HEK293 (cell line): ENCODE data around the gene GREM1.

Experiments used
- CTCF ChIA-PET: fragments of 350-600 bp; formaldehyde crosslinking; extraction: SDS; loops from one replicate; lab custom pipeline; 2021; ENCODE audit warnings: antibody characterized with exemption; lab: Yijun Ruan, JAX
- POLR2A ChIA-PET: fragments of 300-600 bp; formaldehyde crosslinking; extraction: SDS; loops from one replicate; lab custom pipeline; 2020; ENCODE audit warnings: antibody characterized with exemption, inconsistent platforms; lab: Yijun Ruan, JAX
- H3K27ac ChIP-seq: fragments of 200-500 bp; sonication (Bioruptor generic); 2 replicates; pipeline ENCODE4 v1.5.1; 2014; ENCODE audit warnings: low read depth, low read length, control low read depth, inconsistent platforms; ENCODE audit errors: extremely low read depth
- H3K36me3 ChIP-seq, 2 experiments: fragments of 200-500 bp in 1 of 2; sonication (Bioruptor generic) in 1 of 2; 1 replicate in 1 of 2; 2 replicates in 1 of 2; pipeline ENCODE4 v1.5.1; 2014 to 2017; ENCODE audit warnings: inconsistent platforms in 2 of 2, low read length in 2 of 2; ENCODE audit not compliant: control insufficient read depth in 2 of 2, insufficient read depth in 1 of 2
- H3K4me1 ChIP-seq: fragments of 200-500 bp; sonication (Bioruptor generic); 2 replicates; pipeline ENCODE4 v1.5.1; 2014; ENCODE audit warnings: mild to moderate bottlenecking, low read length, inconsistent platforms; ENCODE audit not compliant: control insufficient read depth, insufficient read depth
- H3K4me3 ChIP-seq: 2 replicates; pipeline ENCODE4 v1.5.1; 2011; ENCODE audit warnings: low read depth, mild to moderate bottlenecking, control low read depth, low read length, moderate library complexity
- H3K9me3 ChIP-seq: fragments of 200-500 bp; sonication (Bioruptor generic); 2 replicates; pipeline ENCODE4 v1.5.1; 2014; ENCODE audit warnings: low read depth, low read length, inconsistent platforms; ENCODE audit not compliant: control insufficient read depth, insufficient read depth
- OVOL3 ChIP-seq: fragments of 450-650 bp; formaldehyde crosslinking; IDR thresholded peaks from 2 replicates; pipeline ENCODE4 v1.5.1; 2016; ENCODE audit warnings: missing biosample characterization, missing genetic modification characterization
- RBAK ChIP-seq: fragments of 450-650 bp; formaldehyde crosslinking; IDR thresholded peaks from 2 replicates; pipeline ENCODE4 v1.5.1; 2016; ENCODE audit warnings: missing biosample characterization, missing genetic modification characterization
- YY1 ChIP-seq: fragments of 450-650 bp; formaldehyde crosslinking; IDR thresholded peaks from 2 replicates; pipeline ENCODE4 v1.5.1; 2018; ENCODE audit warnings: missing biosample characterization, missing genetic modification characterization
- ZBTB17 ChIP-seq: fragments of 450-650 bp; formaldehyde crosslinking; IDR thresholded peaks from 2 replicates; pipeline ENCODE4 v1.5.1; 2016; ENCODE audit warnings: missing biosample characterization, missing genetic modification characterization
- ZBTB20 ChIP-seq: fragments of 450-650 bp; formaldehyde crosslinking; IDR thresholded peaks from 2 replicates; pipeline ENCODE4 v1.5.1; 2016; ENCODE audit warnings: missing biosample characterization, missing genetic modification characterization
- ZNF121 ChIP-seq: fragments of 450-650 bp; formaldehyde crosslinking; IDR thresholded peaks from 2 replicates; pipeline ENCODE4 v1.5.1; 2016; ENCODE audit warnings: missing biosample characterization, missing genetic modification characterization
- ZNF19 ChIP-seq: fragments of 450-650 bp; formaldehyde crosslinking; IDR thresholded peaks from 2 replicates; pipeline ENCODE4; 2016; ENCODE audit warnings: missing biosample characterization, missing genetic modification characterization, low read depth
- ZNF202 ChIP-seq: fragments of 450-650 bp; formaldehyde crosslinking; IDR thresholded peaks from 2 replicates; pipeline ENCODE4 v1.5.1; 2016; ENCODE audit warnings: missing biosample characterization, missing genetic modification characterization, borderline replicate concordance
- ZNF211 ChIP-seq: fragments of 450-650 bp; formaldehyde crosslinking; IDR thresholded peaks from 2 replicates; pipeline ENCODE4 v1.5.1; 2016; ENCODE audit warnings: low read depth, missing biosample characterization, missing genetic modification characterization
- ZNF24 ChIP-seq: fragments of 450-650 bp; formaldehyde crosslinking; IDR thresholded peaks from 2 replicates; pipeline ENCODE4 v1.5.1; 2016; ENCODE audit warnings: missing biosample characterization, missing genetic modification characterization
- ZNF521 ChIP-seq: fragments of 450-650 bp; formaldehyde crosslinking; IDR thresholded peaks from 2 replicates; pipeline ENCODE4 v1.5.1; 2017; ENCODE audit warnings: missing biosample characterization, mild to moderate bottlenecking, missing genetic modification characterization
- ZNF670 ChIP-seq: fragments of 450-650 bp; formaldehyde crosslinking; IDR thresholded peaks from 2 replicates; pipeline ENCODE4 v1.5.1; 2016; ENCODE audit warnings: missing biosample characterization, missing genetic modification characterization, low read depth
- ZNF776 ChIP-seq: fragments of 450-650 bp; formaldehyde crosslinking; IDR thresholded peaks from 2 replicates; pipeline ENCODE4 v1.5.0; 2017; ENCODE audit warnings: missing biosample characterization, missing genetic modification characterization, borderline replicate concordance
- TF ChIP-seq, protein P1 (sequence below): fragments of 450-650 bp; formaldehyde crosslinking; IDR thresholded peaks from 2 replicates; pipeline ENCODE4 v1.5.1; 2016; ENCODE audit warnings: missing biosample characterization, missing genetic modification characterization, low read depth
- TF ChIP-seq, protein P2 (sequence below): fragments of 450-650 bp; IDR thresholded peaks from 2 replicates; pipeline ENCODE4 v1.5.1; 2018; ENCODE audit warnings: missing biosample characterization, missing genetic modification characterization
- TF ChIP-seq, protein P3 (sequence below): fragments of 450-650 bp; formaldehyde crosslinking; IDR thresholded peaks from 2 replicates; pipeline ENCODE4 v1.5.1; 2016; ENCODE audit warnings: missing biosample characterization, missing genetic modification characterization
- TF ChIP-seq, protein P4 (sequence below): fragments of 450-650 bp; formaldehyde crosslinking; IDR thresholded peaks from 2 replicates; pipeline ENCODE4 v1.5.1; 2016; ENCODE audit warnings: missing biosample characterization, missing genetic modification characterization
- TF ChIP-seq, protein P5 (sequence below): fragments of 450-650 bp; IDR thresholded peaks from 2 replicates; pipeline ENCODE4 v1.5.1; 2018; ENCODE audit warnings: missing biosample characterization, mild to moderate bottlenecking, missing genetic modification characterization

Gene GREM1

DNA sequence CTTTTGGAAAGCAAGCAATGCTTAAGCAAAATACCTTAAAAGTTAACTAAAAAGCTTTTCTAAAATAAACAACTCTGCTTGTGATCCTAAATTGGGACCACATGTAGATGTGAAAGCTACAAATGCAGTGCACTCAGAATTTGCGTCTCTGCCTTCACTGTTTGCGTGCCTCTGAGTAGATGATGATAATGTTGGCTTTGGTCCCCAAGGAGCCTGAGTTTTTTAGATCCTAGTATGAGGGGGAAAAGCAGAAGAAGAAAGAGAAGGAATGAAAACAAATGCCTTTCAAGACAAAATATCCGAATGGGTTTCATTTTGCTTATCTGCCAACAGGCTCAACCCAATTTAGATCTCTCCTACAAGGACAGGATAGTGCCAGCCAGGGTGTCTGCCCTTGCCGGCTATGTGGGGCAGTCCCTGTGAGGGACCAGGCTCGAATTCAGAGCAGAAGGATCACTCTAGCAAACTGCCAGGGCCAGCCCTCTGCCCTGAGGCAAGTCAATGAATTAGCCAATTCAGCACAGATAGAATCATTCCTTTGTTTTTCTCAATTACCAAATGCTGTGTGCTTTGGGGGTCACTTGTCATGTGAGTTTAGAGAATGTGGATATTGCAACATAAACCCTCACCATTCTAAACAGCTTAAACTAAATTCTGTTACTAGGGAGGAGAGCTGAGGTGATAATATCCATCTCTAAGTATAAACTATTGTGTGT lies 47.8 kb upstream of the GREM1 start:
- ChIA-PET CTCF (interaction anchor here (0.6 to 1.3 kb wide), 9 partner anchors 8 to 324 kb away, joined by 3 to 7 read pairs (median 4); no protein-coding TSS in a partner anchor), POLR2A (interaction anchor here (0.6 kb wide), 1 partner anchor 10 kb away, joined by 5 read pairs; no protein-coding TSS in a partner anchor)
- no peak overlapping the region for H3K4me3 ChIP-seq
- no peaks in the 10 kb centered on the region for H3K9me3 ChIP-seq
- TF ChIP-seq, protein P1, sequence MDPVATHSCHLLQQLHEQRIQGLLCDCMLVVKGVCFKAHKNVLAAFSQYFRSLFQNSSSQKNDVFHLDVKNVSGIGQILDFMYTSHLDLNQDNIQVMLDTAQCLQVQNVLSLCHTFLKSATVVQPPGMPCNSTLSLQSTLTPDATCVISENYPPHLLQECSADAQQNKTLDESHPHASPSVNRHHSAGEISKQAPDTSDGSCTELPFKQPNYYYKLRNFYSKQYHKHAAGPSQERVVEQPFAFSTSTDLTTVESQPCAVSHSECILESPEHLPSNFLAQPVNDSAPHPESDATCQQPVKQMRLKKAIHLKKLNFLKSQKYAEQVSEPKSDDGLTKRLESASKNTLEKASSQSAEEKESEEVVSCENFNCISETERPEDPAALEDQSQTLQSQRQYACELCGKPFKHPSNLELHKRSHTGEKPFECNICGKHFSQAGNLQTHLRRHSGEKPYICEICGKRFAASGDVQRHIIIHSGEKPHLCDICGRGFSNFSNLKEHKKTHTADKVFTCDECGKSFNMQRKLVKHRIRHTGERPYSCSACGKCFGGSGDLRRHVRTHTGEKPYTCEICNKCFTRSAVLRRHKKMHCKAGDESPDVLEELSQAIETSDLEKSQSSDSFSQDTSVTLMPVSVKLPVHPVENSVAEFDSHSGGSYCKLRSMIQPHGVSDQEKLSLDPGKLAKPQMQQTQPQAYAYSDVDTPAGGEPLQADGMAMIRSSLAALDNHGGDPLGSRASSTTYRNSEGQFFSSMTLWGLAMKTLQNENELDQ (tag by site-specific recombination) = no peak
- TF ChIP-seq ZNF776 (tag by site-specific recombination) (no peak), ZBTB17 (0 out of 2 replicates have a peak, but pooled peaks have one; percentile 26)
- TF ChIP-seq, protein P2, sequence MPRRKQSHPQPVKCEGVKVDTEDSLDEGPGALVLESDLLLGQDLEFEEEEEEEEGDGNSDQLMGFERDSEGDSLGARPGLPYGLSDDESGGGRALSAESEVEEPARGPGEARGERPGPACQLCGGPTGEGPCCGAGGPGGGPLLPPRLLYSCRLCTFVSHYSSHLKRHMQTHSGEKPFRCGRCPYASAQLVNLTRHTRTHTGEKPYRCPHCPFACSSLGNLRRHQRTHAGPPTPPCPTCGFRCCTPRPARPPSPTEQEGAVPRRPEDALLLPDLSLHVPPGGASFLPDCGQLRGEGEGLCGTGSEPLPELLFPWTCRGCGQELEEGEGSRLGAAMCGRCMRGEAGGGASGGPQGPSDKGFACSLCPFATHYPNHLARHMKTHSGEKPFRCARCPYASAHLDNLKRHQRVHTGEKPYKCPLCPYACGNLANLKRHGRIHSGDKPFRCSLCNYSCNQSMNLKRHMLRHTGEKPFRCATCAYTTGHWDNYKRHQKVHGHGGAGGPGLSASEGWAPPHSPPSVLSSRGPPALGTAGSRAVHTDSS = no peak
- no peaks in the 10 kb centered on the region for H3K36me3 ChIP-seq
- no peak overlapping the region for H3K27ac ChIP-seq
- H3K4me1 ChIP-seq = no peaks in the 10 kb centered on the region

DNA sequence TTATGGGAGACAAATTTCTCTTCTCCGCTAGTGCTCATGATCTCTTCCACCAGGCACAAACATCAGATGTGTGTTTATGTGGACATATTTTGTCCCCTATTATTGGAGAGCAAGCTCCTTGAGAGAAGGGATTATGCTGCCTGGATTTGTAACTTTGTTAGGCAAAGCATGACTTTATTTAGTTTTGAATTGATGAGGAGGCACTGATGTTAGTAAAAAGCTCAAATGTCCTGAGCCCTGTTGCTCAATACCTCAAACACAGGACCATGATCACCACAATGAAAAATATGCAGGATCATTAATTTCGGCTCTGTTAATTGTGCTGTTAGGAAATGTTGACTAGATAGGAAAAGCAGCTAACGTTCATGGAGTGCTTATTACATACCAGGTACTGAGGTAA lies 47.2 kb upstream of the GREM1 start:
- Histone ChIP-seq H3K4me3 (no peak overlapping the region), H3K9me3 (no peaks in the 10 kb centered on the region), H3K4me1 (no peaks in the 10 kb centered on the region), H3K27ac (no peak overlapping the region), H3K36me3 (no peaks in the 10 kb centered on the region)
- TF ChIP-seq ZNF211 (no peak), RBAK (tag by site-specific recombination) (no peak), ZNF121 (tag by site-specific recombination) (no peak), ZBTB20 (no peak), ZNF19 (tag by site-specific recombination) (no peak), ZNF670 (no peak), ZNF24 (tag by site-specific recombination) (no peak), ZNF521 (no peak), YY1 (tag by site-specific recombination) (no peak), OVOL3 (tag by site-specific recombination) (no peak), ZNF202 (tag by site-specific recombination) (no peak)
- TF ChIP-seq, protein P3, sequence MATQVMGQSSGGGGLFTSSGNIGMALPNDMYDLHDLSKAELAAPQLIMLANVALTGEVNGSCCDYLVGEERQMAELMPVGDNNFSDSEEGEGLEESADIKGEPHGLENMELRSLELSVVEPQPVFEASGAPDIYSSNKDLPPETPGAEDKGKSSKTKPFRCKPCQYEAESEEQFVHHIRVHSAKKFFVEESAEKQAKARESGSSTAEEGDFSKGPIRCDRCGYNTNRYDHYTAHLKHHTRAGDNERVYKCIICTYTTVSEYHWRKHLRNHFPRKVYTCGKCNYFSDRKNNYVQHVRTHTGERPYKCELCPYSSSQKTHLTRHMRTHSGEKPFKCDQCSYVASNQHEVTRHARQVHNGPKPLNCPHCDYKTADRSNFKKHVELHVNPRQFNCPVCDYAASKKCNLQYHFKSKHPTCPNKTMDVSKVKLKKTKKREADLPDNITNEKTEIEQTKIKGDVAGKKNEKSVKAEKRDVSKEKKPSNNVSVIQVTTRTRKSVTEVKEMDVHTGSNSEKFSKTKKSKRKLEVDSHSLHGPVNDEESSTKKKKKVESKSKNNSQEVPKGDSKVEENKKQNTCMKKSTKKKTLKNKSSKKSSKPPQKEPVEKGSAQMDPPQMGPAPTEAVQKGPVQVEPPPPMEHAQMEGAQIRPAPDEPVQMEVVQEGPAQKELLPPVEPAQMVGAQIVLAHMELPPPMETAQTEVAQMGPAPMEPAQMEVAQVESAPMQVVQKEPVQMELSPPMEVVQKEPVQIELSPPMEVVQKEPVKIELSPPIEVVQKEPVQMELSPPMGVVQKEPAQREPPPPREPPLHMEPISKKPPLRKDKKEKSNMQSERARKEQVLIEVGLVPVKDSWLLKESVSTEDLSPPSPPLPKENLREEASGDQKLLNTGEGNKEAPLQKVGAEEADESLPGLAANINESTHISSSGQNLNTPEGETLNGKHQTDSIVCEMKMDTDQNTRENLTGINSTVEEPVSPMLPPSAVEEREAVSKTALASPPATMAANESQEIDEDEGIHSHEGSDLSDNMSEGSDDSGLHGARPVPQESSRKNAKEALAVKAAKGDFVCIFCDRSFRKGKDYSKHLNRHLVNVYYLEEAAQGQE (tag by site-specific recombination) = no peak
- TF ChIP-seq, protein P4, sequence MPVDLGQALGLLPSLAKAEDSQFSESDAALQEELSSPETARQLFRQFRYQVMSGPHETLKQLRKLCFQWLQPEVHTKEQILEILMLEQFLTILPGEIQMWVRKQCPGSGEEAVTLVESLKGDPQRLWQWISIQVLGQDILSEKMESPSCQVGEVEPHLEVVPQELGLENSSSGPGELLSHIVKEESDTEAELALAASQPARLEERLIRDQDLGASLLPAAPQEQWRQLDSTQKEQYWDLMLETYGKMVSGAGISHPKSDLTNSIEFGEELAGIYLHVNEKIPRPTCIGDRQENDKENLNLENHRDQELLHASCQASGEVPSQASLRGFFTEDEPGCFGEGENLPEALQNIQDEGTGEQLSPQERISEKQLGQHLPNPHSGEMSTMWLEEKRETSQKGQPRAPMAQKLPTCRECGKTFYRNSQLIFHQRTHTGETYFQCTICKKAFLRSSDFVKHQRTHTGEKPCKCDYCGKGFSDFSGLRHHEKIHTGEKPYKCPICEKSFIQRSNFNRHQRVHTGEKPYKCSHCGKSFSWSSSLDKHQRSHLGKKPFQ = no peak
- TF ChIP-seq, protein P1 (tag by site-specific recombination) = no peak
- TF ChIP-seq, protein P5, sequence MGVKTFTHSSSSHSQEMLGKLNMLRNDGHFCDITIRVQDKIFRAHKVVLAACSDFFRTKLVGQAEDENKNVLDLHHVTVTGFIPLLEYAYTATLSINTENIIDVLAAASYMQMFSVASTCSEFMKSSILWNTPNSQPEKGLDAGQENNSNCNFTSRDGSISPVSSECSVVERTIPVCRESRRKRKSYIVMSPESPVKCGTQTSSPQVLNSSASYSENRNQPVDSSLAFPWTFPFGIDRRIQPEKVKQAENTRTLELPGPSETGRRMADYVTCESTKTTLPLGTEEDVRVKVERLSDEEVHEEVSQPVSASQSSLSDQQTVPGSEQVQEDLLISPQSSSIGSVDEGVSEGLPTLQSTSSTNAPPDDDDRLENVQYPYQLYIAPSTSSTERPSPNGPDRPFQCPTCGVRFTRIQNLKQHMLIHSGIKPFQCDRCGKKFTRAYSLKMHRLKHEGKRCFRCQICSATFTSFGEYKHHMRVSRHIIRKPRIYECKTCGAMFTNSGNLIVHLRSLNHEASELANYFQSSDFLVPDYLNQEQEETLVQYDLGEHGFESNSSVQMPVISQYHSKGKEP (tag by site-specific recombination) = no peak
- POLR2A ChIA-PET = interaction anchor here (0.6 kb wide), 1 partner anchor 9 kb away, joined by 5 read pairs; no protein-coding TSS in a partner anchor
- CTCF ChIA-PET = interaction anchor here (0.9 to 1.0 kb wide), 2 partner anchors 9 to 173 kb away, joined by 3 to 4 read pairs; no protein-coding TSS in a partner anchor
